ENCODE measurements around the gene KMT2C. TPM values are rescaled to one million over a fixed set of nuclear protein-coding genes. Genes with fewer than 3 reads are reported as not detected.
"Not testable (repeated sequence)": the region's sequence is repeated elsewhere in the genome, so short reads cannot be mapped to it uniquely, and the experiment has no call there.

KMT2C gene
- total RNA-seq, 3 donors from 2014 or later (not counting 1 experiment from before 2014, with no cell fraction given) = 159 to 177 (median 167) TPM

- H3K27ac ChIP-seq (ENCODE audit: low read length) = peak overlapping the region; percentile 91
- H3K4me3 Mint-ChIP-seq = peak overlapping the region; percentile 91
- DNase-seq (peak; percentile 89 to 96), ATAC-seq (peak; percentile 73 to 89 (median 79))
- TF ChIP-seq CTCF (IDR thresholded peaks at IDR 0.05) = no peak
- intact Hi-C loops (cut with micrococcal nuclease) = loop anchor here (1.0 kb wide), 1 partner anchor 27 kb away; no protein-coding TSS in a partner anchor
- peaks cover 25 to 27% of the 10 kb centered on the region in 2 donors for H3K4me1 Mint-ChIP-seq
- no peaks in the 10 kb centered on the region for H3K27me3 ChIP-seq (ENCODE audit: control insufficient read depth, insufficient read depth, low read length)
- H3K36me3 ChIP-seq (ENCODE audit: control insufficient read depth, insufficient read depth, low read length) = no peaks in the 10 kb centered on the region
- under 1% methylated on average over 122 of the region's 132 CpGs for WGBS (ENCODE audit: insufficient coverage)
- no peaks in the 10 kb centered on the region for H3K36me3 Mint-ChIP-seq
- H3K4me1 ChIP-seq (ENCODE audit: control insufficient read depth, insufficient read depth, low read length) = peaks cover 5% of the 10 kb centered on the region
- H3K4me3 ChIP-seq (ENCODE audit: low read length) = peak overlapping the region; percentile 66
- H3K27ac Mint-ChIP-seq = peak overlapping the region; percentile 89 to 90
- no peaks in the 10 kb centered on the region for H3K9me3 Mint-ChIP-seq
- no peaks in the 10 kb centered on the region for H3K9me3 ChIP-seq (ENCODE audit: control insufficient read depth, insufficient read depth, low read length)
- no peaks in the 10 kb centered on the region for H3K27me3 Mint-ChIP-seq (ENCODE audit: low read depth in 2 of 2)
Measured at GRCh38 chr7:152436111-152436930, 518 bp upstream of the KMT2C start.

GRCh38 chr7:152434511-152435383, 1.1 kb downstream of the KMT2C start:
- not testable (repeated sequence) for H3K4me1 ChIP-seq (ENCODE audit: control insufficient read depth, insufficient read depth, low read length); H3K9me3 ChIP-seq (ENCODE audit: control insufficient read depth, insufficient read depth, low read length); H3K36me3 ChIP-seq (ENCODE audit: control insufficient read depth, insufficient read depth, low read length); H3K27me3 Mint-ChIP-seq (ENCODE audit: low read depth in 2 of 2); H3K36me3 Mint-ChIP-seq; H3K27me3 ChIP-seq (ENCODE audit: control insufficient read depth, insufficient read depth, low read length); H3K9me3 Mint-ChIP-seq
- WGBS (ENCODE audit: insufficient coverage) = under 1% methylated on average over 55 of the region's 58 CpGs
- ATAC-seq (peak in 1 of 3 donors; percentile 8), DNase-seq (peak; percentile 38 to 64)
- H3K27ac ChIP-seq (ENCODE audit: low read length) = peak overlapping the region; percentile 75
- peak overlapping the region; percentile 58 for H3K4me3 ChIP-seq (ENCODE audit: low read length)
- intact Hi-C loops (cut with micrococcal nuclease) = loop anchor here (2.0 kb wide), 1 partner anchor 98 kb away; no protein-coding TSS in a partner anchor
- H3K4me1 Mint-ChIP-seq = peaks cover 33 to 34% of the 10 kb centered on the region in 2 donors
- H3K4me3 Mint-ChIP-seq = peak overlapping the region; percentile 93
- peak overlapping the region; percentile 89 to 90 for H3K27ac Mint-ChIP-seq

GRCh38 chr7:152433721-152434490, 1.9 kb downstream of the KMT2C start:
- not testable (repeated sequence) for H3K9me3 ChIP-seq (ENCODE audit: control insufficient read depth, insufficient read depth, low read length)
- intact Hi-C loops (cut with micrococcal nuclease) = loop anchor here (2.0 kb wide), 1 partner anchor 97 kb away; no protein-coding TSS in a partner anchor
- H3K4me3 Mint-ChIP-seq = peak overlapping the region; percentile 93

GRCh38 chr7:152432735-152433134, 3.1 kb downstream of the KMT2C start:
- not testable (repeated sequence) for H3K4me3 Mint-ChIP-seq; H3K27ac ChIP-seq (ENCODE audit: low read length)

More at GRCh38 chr7:152433721-152434490, 1.9 kb downstream of the KMT2C start:
- peaks cover 38 to 39% of the 10 kb centered on the region in 2 donors for H3K4me1 Mint-ChIP-seq
- not testable (repeated sequence) for H3K36me3 Mint-ChIP-seq; H3K27me3 ChIP-seq (ENCODE audit: control insufficient read depth, insufficient read depth, low read length); H3K4me1 ChIP-seq (ENCODE audit: control insufficient read depth, insufficient read depth, low read length); H3K9me3 Mint-ChIP-seq; ATAC-seq; H3K36me3 ChIP-seq (ENCODE audit: control insufficient read depth, insufficient read depth, low read length); H3K27me3 Mint-ChIP-seq (ENCODE audit: low read depth in 2 of 2)
- peak; percentile 35 to 80 for DNase-seq
- WGBS (ENCODE audit: insufficient coverage) = 22% methylated on average over 15 of the region's 15 CpGs
- peak overlapping the region; percentile 89 to 90 for H3K27ac Mint-ChIP-seq
- Histone ChIP-seq H3K4me3 (ENCODE audit: low read length) (peak overlapping the region; percentile 58), H3K27ac (ENCODE audit: low read length) (peak overlapping the region; percentile 75)

More at GRCh38 chr7:152432735-152433134, 3.1 kb downstream of the KMT2C start:
- H3K9me3 Mint-ChIP-seq; H3K27me3 ChIP-seq (ENCODE audit: control insufficient read depth, insufficient read depth, low read length); DNase-seq; H3K4me3 ChIP-seq (ENCODE audit: low read length); H3K27me3 Mint-ChIP-seq (ENCODE audit: low read depth in 2 of 2); H3K9me3 ChIP-seq (ENCODE audit: control insufficient read depth, insufficient read depth, low read length); intact Hi-C loops (cut with micrococcal nuclease); ATAC-seq; H3K4me1 ChIP-seq (ENCODE audit: control insufficient read depth, insufficient read depth, low read length); H3K36me3 Mint-ChIP-seq; H3K36me3 ChIP-seq (ENCODE audit: control insufficient read depth, insufficient read depth, low read length): not testable (repeated sequence)
- Mint-ChIP-seq H3K4me1 (peaks cover 46% of the 10 kb centered on the region in 2 donors), H3K27ac (peak overlapping the region in 1 of 2 donors; percentile 89)
- WGBS (ENCODE audit: insufficient coverage) = 92% methylated on average over 10 of the region's 10 CpGs

Measured in natural killer cell (primary cell).